Epithelial cell of esophagus (primary cell): ENCODE measurements around the gene NEK5.

Experiments
- DNase-seq: peaks from one replicate; pipeline ENCODE4 v3.0.0; 2010; ENCODE audit warnings: low read depth
- H3K4me3 ChIP-seq: 2 replicates; pipeline ENCODE4 v1.5.1; 2011; ENCODE audit warnings: mild to moderate bottlenecking, low read length, control low read depth
- CTCF ChIP-seq: IDR thresholded peaks from 2 replicates; pipeline ENCODE4 v1.5.1; 2011; ENCODE audit warnings: low read depth, mild to moderate bottlenecking, low read length, control low read depth, inconsistent platforms; ENCODE audit not compliant: insufficient read depth; ENCODE audit errors: missing control alignments

The NEK5 gene

GRCh38 chr13:52158629-52159158 lies 29.8 kb upstream of the NEK5 start:
- DNase-seq: peak; percentile 30
- peak overlapping the region; percentile 62 for H3K4me3 ChIP-seq
- TF ChIP-seq CTCF: no peak

GRCh38 chr13:52156724-52157261 lies 27.9 kb upstream of the NEK5 start:
- no peak for DNase-seq
- TF ChIP-seq CTCF: no peak
- no peak overlapping the region for H3K4me3 ChIP-seq

GRCh38 chr13:52155177-52155576 lies 26.3 kb upstream of the NEK5 start:
- no peak for TF ChIP-seq CTCF
- H3K4me3 ChIP-seq: no peak overlapping the region
- no peak for DNase-seq

- DNase-seq: no peak
- TF ChIP-seq CTCF: no peak
- H3K4me3 ChIP-seq: no peak overlapping the region
These were observed 18.4 kb upstream of the NEK5 start for GRCh38 chr13:52147225-52147624.

GRCh38 chr13:52141299-52141698 lies 12.4 kb upstream of the NEK5 start:
- DNase-seq: no peak
- no peak overlapping the region for H3K4me3 ChIP-seq
- TF ChIP-seq CTCF: no peak

GRCh38 chr13:52137489-52137888 lies 8.6 kb upstream of the NEK5 start:
- no peak for DNase-seq
- no peak for TF ChIP-seq CTCF
- H3K4me3 ChIP-seq: no peak overlapping the region

- no peak overlapping the region for H3K4me3 ChIP-seq
- no peak for TF ChIP-seq CTCF
- DNase-seq: no peak
These were observed 7.9 kb upstream of the NEK5 start for GRCh38 chr13:52136763-52137162.
